ENCODE data around the gene LCE4A. TPM values are rescaled to one million over a fixed set of nuclear protein-coding genes. Genes with fewer than 3 reads are reported as not detected.

The LCE4A gene
- total RNA-seq, 4 donors from 2014 or later: not detected

- 83 to 87% methylated on average over 4 of the region's 4 CpGs for WGBS, 2 donors
- Histone ChIP-seq H3K4me1 (no peaks in the 10 kb centered on the region), H3K27ac (no peak overlapping the region), H3K36me3 (no peaks in the 10 kb centered on the region), H3K4me3 (no peak overlapping the region), H3K9me3 (no peaks in the 10 kb centered on the region), H3K27me3 (no peaks in the 10 kb centered on the region)
- DNase-seq (ENCODE audit: low spot score in 2 of 2): no peak
- TF ChIP-seq POLR2A (IDR thresholded peaks at IDR 0.05) (no peak), EP300 (IDR thresholded peaks at IDR 0.05) (no peak), CTCF (IDR thresholded peaks at IDR 0.05) (no peak)
These were observed 8.2 kb upstream of the LCE4A start for GRCh38 chr1:152699746-152700145.

- no peak overlapping the region for H3K27ac ChIP-seq
- no peaks in the 10 kb centered on the region for H3K4me1 ChIP-seq
- no peak for DNase-seq (ENCODE audit: low spot score in 2 of 2)
- TF ChIP-seq POLR2A (IDR thresholded peaks at IDR 0.05) (no peak), CTCF (IDR thresholded peaks at IDR 0.05) (no peak), EP300 (IDR thresholded peaks at IDR 0.05) (no peak)
- H3K36me3 ChIP-seq: no peaks in the 10 kb centered on the region
- peaks cover 0 to 17% (median 0%) of the 10 kb centered on the region in 4 donors for H3K9me3 ChIP-seq
- no peaks in the 10 kb centered on the region for H3K27me3 ChIP-seq
- H3K4me3 ChIP-seq: no peak overlapping the region
These were observed 10.3 kb downstream of the LCE4A start for GRCh38 chr1:152718238-152718637.

GRCh38 chr1:152725261-152725660 lies 17.3 kb downstream of the LCE4A start:
- TF ChIP-seq CTCF (IDR thresholded peaks at IDR 0.05) (no peak), EP300 (IDR thresholded peaks at IDR 0.05) (no peak), POLR2A (IDR thresholded peaks at IDR 0.05) (no peak)
- no peaks in the 10 kb centered on the region for H3K4me1 ChIP-seq

GRCh38 chr1:152728986-152729385 lies 21.0 kb downstream of the LCE4A start:
- no peak for DNase-seq (ENCODE audit: low spot score in 2 of 2)
- Histone ChIP-seq H3K27me3 (no peaks in the 10 kb centered on the region), H3K4me1 (no peaks in the 10 kb centered on the region), H3K36me3 (no peaks in the 10 kb centered on the region), H3K9me3 (no peaks in the 10 kb centered on the region), H3K27ac (no peak overlapping the region), H3K4me3 (no peak overlapping the region)
- 78 to 93% methylated on average over 1 of the region's 1 CpG for WGBS, 2 donors
- TF ChIP-seq EP300 (IDR thresholded peaks at IDR 0.05) (no peak), CTCF (IDR thresholded peaks at IDR 0.05) (no peak), POLR2A (IDR thresholded peaks at IDR 0.05) (no peak)

More at GRCh38 chr1:152725261-152725660, 17.3 kb downstream of the LCE4A start:
- no peak for DNase-seq (ENCODE audit: low spot score in 2 of 2)
- Histone ChIP-seq H3K4me3 (no peak overlapping the region), H3K27ac (no peak overlapping the region), H3K36me3 (no peaks in the 10 kb centered on the region), H3K27me3 (no peaks in the 10 kb centered on the region), H3K9me3 (no peaks in the 10 kb centered on the region)

GRCh38 chr1:152735648-152736047 lies 27.7 kb downstream of the LCE4A start:
- Histone ChIP-seq H3K27me3 (no peaks in the 10 kb centered on the region), H3K36me3 (no peaks in the 10 kb centered on the region), H3K4me3 (no peak overlapping the region), H3K4me1 (no peaks in the 10 kb centered on the region), H3K9me3 (no peaks in the 10 kb centered on the region), H3K27ac (no peak overlapping the region)
- 28 to 34% methylated on average over 1 of the region's 1 CpG for WGBS, 2 donors
- no peak for DNase-seq (ENCODE audit: low spot score in 2 of 2)
- TF ChIP-seq POLR2A (IDR thresholded peaks at IDR 0.05): no peak
- TF ChIP-seq CTCF (IDR thresholded peaks at IDR 0.05): no peak
- TF ChIP-seq EP300 (IDR thresholded peaks at IDR 0.05): no peak

Measured in tibial nerve (tissue), 4 donors.